A549 treated with ZK216348 at 1 μM for 4 hours (cell line): ENCODE measurements around the gene HRNR. TPM values are rescaled to one million over a fixed set of nuclear protein-coding genes. Genes with fewer than 3 reads are reported as not detected.

Source experiments
- total RNA-seq: library from RNA; stranded (reverse); fragments of 200-300 nt; extraction: Qiagen RNA extraction; gene quantifications from 5 replicates; pipeline ENCODE4 v1.2.3, GENCODE V29; 2022; ENCODE audit warnings: low read depth

The HRNR gene
- not detected in 5 replicates for total RNA-seq

GRCh38 chr1:152224093-152224492 lies at the start of gene HRNR:
HRNR (minus strand) TSS chr1:152224193; CDS start chr1:152223253, 940 bp downstream.

Other genes with a start within 250 kb of the HRNR start
- gene S100A10, start 230.3 kb downstream of the HRNR start, total RNA-seq: 1,962 to 3,541 TPM (median 2,083 TPM) in 5 replicates
- 1,744 to 1,849 TPM (median 1,790 TPM) in 5 replicates for gene S100A11, start 187.2 kb downstream of the HRNR start, total RNA-seq
- gene TCHHL1, start 135.1 kb downstream of the HRNR start, total RNA-seq: not detected in 5 replicates
- gene TCHH, start 108.7 kb downstream of the HRNR start, total RNA-seq: 0.19 to 0.36 TPM (median 0.29 TPM) in 5 replicates
- gene RPTN, start 65.0 kb downstream of the HRNR start, total RNA-seq: 0.07 TPM in 1 of 5 replicates, not detected in the others
- 0.01 to 0.02 TPM in 2 of 5 replicates, not detected in the others for gene FLG, start 101.0 kb upstream of the HRNR start, total RNA-seq
- gene FLG2, start 135.8 kb upstream of the HRNR start, total RNA-seq: not detected in 5 replicates
- not detected in 5 replicates for gene CRNN, start 190.1 kb upstream of the HRNR start, total RNA-seq